ENCODE measurements around the gene SLC9C1.

DNA sequence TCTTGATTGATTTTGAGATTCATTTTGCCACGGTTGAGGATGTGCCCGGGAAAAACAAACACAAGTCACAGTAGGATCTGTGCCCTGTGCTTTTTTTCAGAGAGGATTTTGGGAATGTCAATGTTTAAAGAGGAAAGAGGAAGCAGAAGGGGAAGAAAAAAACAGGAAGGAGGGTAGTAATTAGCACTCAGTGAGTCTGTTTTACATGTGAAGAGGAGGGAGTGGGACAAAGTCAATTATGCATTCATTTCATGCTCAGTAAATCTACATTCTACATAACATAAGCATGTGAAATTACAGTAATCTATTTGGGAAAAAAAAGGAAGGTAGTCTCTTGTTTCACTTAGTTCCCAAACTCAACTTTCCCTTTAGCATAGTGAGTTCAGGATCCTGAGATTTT lies 20.6 kb upstream of the SLC9C1 start:
- TF ChIP-seq POLR2A (IDR thresholded peaks at IDR 0.05): no peak
- TF ChIP-seq, protein P1, sequence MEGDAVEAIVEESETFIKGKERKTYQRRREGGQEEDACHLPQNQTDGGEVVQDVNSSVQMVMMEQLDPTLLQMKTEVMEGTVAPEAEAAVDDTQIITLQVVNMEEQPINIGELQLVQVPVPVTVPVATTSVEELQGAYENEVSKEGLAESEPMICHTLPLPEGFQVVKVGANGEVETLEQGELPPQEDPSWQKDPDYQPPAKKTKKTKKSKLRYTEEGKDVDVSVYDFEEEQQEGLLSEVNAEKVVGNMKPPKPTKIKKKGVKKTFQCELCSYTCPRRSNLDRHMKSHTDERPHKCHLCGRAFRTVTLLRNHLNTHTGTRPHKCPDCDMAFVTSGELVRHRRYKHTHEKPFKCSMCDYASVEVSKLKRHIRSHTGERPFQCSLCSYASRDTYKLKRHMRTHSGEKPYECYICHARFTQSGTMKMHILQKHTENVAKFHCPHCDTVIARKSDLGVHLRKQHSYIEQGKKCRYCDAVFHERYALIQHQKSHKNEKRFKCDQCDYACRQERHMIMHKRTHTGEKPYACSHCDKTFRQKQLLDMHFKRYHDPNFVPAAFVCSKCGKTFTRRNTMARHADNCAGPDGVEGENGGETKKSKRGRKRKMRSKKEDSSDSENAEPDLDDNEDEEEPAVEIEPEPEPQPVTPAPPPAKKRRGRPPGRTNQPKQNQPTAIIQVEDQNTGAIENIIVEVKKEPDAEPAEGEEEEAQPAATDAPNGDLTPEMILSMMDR (IDR thresholded peaks at IDR 0.05): no peak

All from esophagus squamous epithelium (tissue), 4 donors.